Measurements from ENCODE around the gene CIC. TPM values are rescaled to one million over a fixed set of nuclear protein-coding genes. Genes with fewer than 3 reads are reported as not detected.
"Not testable (repeated sequence)": the region's sequence is repeated elsewhere in the genome, so short reads cannot be mapped to it uniquely, and the experiment has no call there.

Gene CIC
- total RNA-seq, 1 donor from 2014 or later: 67.9 TPM

GRCh38 chr19:42313096-42313839, 44.2 kb downstream of the CIC start, which contains the start of gene TMEM145:
TSS of gene TMEM145 (plus strand) at chr19:42313309. CDS start at chr19:42313377, 68 bp downstream.
- DNase-seq (ENCODE audit: low read depth): peak; percentile 17

DNA sequence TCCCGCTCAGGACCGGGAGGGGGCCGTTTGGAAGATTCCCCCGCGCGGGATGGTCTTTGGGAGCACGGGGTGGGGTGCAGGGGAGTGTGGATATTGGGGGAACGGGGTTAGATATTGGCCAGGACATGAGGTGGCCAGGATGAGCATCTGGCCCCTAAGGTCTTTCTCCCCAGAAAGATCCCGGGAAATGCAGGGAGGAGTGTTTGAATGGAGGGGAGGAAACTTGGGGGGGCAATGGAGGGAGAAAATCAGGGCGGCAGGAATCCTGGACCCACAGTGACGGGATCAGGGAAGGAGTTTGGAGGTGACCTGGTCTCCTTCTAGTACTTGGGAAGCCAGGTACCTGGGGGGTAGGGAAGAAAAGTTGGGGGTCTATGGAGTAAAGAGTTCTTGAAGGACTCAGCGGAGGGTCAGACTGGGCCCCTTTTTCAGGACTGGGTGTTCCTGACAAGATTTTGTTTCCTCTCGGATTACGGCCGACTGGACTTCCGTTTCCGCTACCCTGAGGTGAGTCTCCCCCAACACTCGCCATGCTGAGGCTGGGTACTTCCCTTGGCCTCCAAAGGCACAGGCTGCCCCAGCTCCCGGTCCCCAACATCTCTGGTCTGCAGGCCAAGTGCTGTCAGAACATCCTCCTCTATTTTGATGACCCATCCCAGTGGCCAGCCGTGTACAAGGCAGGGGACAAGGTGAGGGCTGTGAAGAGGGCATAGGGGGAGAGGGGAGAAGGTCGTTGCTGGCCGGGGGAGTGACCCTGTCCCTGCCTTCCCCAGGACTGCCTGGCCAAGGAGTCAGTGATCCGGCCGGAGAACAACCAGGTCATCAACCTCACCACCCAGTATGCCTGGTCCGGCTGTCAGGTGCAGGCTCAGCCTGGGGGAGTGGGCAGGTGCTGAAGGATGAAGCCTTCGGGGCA, 45.0 kb downstream of the CIC start:
- DNase-seq (ENCODE audit: low read depth): no peak

GRCh38 chr19:42315024-42315423, 46.0 kb downstream of the CIC start:
- DNase-seq (ENCODE audit: low read depth): no peak

DNA sequence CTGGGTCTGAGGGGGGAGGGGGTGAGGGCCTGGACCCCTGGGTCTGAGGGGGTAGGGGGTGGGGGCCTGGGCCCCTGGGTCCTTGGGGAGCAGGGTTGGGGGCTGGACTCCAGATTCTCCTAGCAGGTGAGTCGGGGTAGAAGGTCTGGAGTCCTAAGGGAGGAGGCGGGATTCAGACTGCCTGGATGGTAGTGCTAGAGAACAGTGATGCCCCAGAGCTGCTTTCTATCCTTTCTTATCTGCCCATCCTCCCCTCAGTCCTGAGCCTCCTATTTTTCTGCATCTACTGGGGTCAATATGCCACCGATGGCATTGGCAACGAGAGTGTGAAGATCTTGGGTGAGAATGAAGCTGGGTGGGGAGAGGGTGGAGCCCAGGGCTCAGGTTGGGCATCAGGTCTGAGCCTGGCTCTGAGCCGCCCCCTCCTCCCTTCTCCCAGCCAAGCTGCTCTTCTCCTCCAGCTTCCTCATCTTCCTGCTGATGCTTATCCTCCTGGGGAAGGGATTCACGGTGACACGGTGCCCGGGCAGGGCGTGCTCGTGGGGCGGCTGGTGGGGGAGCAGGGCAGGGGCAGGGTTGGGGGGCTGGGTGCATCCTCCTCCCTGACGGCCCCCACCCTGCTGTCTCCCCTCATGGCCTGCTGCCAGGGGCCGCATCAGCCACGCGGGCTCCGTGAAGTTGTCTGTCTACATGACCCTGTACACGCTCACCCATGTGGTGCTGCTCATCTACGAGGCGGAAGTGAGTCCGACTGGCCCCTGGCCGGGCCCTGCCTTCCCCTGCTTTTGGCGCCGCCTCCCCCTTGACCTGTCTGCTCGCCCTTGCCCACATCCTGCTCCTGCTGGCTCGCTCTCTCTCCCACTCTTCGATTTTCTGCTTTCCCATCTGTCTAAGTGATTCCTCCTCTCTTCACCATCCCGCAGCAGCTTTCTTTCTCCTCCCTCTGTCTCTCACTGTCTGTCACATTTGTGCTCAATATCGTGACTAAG, 47.5 kb downstream of the CIC start:
- DNase-seq (ENCODE audit: low read depth): no peak

DNA sequence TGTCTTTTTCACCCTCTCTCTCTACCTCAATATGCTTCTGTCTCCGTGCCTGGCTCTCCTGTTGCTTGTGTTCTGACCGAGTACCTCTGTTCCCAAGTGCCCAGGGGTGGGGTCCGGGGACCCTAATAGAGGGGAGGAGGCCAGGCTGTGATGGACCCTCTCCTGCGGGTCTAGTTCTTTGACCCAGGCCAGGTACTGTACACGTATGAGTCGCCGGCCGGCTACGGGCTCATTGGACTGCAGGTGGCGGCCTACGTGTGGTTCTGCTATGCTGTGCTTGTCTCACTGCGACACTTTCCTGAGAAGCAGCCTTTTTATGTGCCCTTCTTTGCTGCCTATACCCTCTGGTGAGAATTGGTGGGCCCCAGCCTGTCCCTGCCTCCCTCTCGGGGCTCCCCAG, 48.5 kb downstream of the CIC start:
- no peak for DNase-seq (ENCODE audit: low read depth)

DNA sequence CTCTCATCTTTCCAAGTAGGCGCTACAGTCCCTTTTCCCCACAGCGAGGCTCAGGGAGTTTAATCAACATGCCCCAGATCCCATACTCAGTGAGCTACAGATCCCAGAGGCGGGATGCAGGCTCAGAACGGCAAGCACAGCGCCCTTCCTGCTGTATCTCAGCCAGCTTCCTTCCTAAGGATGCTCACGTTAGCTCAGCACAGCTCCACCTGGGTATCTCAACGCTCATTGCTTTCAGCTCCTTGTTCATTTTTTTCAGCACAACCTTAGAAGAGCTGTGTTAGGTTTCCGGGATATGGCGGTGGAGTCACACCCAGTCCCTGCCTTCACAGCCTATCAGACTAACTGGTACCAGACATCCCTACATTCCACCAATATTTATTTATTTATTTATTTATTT, 53.3 kb downstream of the CIC start:
- no peak for DNase-seq (ENCODE audit: low read depth)

DNA sequence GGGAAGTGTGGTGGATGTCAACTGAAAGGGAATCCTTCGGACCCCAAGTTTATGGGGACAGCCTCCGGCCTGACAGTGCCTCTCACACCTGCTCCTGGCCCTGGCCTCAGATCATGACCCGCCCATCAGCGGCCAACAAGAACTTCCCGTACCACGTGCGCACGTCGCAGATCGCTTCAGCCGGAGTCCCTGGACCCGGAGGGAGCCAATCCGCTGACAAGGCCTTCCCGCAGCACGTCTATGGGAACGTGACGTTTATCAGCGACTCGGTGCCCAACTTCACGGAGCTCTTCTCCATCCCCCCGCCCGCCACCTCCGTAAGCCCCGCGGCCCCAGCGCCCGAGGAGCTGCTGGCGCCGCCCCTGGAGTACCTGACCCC, 54.4 kb downstream of the CIC start:
- DNase-seq (ENCODE audit: low read depth): no peak

- no peak for DNase-seq (ENCODE audit: low read depth)
Observed at GRCh38 chr19:42323852-42324654, 55.0 kb downstream of the CIC start.

GRCh38 chr19:42324655-42325307, 55.7 kb downstream of the CIC start:
- no peak for DNase-seq (ENCODE audit: low read depth)

- DNase-seq (ENCODE audit: low read depth): peak; percentile 98
Observed at GRCh38 chr19:42325308-42325895, 56.4 kb downstream of the CIC start, which contains the start of gene MEGF8. TSS of gene MEGF8 (plus strand) at chr19:42325635. CDS start at chr19:42326244, 609 bp downstream.

DNA sequence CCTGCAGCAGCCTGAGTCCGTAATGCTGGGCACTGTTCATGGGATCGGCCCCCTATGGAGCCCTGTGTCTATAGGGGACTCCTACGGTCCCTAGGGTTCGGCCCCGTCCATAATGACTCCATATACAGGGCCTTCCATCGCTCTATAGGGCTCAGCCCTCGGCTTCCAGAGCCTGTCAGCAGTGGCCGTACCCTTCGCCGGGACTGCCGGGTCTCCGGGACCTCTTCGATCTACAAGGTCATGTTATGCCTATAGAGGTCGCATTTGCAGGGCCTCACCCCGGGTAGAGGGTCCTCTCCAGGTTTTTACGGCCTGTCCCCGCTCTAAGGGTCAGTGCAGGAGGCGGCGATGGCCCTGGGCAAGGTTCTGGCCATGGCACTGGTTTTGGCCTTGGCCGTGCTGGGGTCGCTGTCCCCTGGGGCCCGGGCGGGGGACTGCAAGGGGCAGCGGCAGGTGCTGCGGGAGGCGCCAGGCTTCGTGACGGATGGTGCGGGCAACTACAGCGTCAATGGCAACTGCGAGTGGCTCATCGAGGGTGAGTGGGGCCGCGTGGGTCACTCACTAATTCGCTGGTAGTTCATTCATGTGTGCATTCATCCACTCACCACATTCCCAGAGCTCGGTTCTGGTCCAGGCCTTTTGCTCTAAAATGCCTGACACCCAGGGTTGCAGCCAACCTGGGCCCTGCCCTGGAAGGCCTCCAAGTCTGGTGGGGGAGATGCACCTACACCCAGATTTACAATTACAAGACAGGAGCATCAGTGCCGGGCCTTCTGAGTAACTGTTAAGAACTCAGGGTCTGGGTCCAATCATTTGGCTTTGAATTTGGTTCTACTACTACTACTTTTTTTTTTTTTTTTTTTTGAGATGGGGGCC, 57.1 kb downstream of the CIC start:
- DNase-seq (ENCODE audit: low read depth): no peak

GRCh38 chr19:42326969-42327368, 57.9 kb downstream of the CIC start:
- no peak for DNase-seq (ENCODE audit: low read depth)

- DNase-seq (ENCODE audit: low read depth): no peak
Observed at GRCh38 chr19:42327381-42327780, 58.3 kb downstream of the CIC start.

DNA sequence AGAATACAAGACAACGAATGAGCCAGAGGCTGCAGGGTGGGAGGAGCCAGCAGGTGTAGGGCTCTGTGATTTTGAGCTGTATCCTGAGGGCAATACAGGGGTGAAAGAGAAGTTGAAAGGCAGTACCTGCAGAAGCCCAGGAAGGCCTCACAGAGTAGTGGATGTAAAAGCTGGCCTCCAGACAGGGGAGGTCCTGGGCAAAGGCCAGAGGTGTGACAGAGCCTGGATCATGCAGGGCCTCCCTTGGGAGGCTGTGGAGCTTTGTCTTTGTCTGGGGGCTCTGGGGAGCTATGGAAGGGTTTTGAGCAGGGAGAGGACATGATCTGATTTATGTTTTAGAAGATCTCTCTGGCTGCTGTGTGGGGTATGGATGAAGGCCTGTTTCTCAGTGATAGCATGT, 59.1 kb downstream of the CIC start:
- DNase-seq (ENCODE audit: low read depth): no peak

DNA sequence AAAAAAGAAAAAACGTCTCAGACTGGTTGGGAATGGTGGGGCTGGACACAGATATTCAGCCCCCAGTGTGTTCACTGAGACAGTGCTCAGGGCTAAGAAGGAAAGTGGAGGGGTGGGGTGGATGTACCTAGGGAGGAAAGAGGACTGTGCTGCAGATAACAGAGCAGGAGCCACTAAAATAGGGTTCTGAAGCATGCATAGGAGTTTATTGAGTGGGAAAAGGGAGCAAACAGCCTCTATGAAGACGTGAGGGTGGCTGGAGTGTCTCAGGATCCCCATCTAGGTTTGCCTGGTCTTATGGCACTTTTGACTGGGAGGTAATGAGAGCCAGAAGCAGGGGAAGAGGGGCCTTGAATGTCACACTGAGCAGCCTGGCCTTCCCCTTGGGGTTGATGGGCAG, 59.8 kb downstream of the CIC start:
- DNase-seq (ENCODE audit: low read depth): no peak

- no peak for DNase-seq (ENCODE audit: low read depth)
Observed at GRCh38 chr19:42330241-42330711, 61.2 kb downstream of the CIC start.

- DNase-seq (ENCODE audit: low read depth): not testable (repeated sequence)
Observed at GRCh38 chr19:42331333-42331732, 62.3 kb downstream of the CIC start.

- DNase-seq (ENCODE audit: low read depth): no peak
Observed at GRCh38 chr19:42332059-42332458, 63.0 kb downstream of the CIC start.

DNA sequence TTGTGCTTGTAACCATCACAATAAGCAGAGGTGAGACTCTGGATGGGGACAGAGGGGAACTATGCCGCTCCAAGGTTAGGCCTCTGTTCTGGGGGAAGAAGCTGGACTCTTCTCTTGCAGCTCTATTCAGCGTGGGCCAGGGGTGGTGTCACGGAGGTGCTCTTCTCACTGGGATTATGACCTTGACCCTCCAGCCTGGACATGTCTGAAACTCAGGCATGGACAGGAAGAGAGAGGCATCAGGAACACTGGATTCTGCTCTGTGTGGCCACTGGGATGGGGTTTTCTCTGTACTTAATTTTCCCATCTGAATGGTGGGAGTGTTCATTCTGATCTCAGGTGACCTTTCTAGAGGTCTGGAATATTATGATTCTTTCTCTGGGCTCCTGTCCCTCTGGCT, 64.0 kb downstream of the CIC start:
- no peak for DNase-seq (ENCODE audit: low read depth)

Measured in renal cortical epithelial cell (primary cell).